ENCODE data around the gene OPCML.

Gene OPCML

DNA sequence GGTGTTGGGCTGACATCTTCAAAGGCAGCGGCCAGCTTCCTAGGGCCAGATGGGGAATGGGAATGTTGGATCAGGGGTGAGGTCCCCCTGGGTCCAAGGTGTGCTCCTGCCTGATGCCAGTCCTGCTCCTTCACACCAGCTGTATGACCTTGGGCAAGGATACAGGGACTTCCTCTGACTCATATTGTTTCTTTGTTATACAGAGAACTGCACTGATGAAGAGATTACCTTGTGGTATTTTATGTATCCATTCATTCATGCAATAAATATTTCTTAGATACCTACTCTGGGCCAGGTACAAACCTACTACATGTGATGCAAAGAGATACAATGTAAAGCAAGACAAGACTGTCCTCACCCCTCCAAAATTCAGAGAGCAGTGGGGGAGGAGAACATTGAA, 3.9 kb upstream of the OPCML start:
- DNase-seq, result no peak

DNA sequence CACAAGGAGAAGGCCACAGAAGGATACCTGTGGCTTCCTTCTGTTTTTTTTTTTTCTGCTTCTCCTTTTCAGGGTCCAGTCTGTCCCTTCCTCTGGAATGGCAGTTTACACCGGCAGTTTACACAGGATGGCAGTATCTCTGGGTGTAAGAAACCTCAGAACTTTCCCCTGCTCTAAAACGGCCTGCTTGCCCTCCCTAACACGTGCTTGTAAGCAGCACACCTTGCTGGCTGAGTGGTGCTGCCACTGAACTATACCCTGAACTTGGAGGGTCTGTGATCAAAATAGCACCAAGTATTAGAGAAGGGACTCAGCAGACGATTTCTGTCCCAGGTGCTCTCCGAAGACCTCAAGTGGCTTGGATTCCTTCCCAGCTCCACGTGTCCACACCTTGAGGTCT, 904 bp upstream of the OPCML start:
- no peak for DNase-seq

DNA sequence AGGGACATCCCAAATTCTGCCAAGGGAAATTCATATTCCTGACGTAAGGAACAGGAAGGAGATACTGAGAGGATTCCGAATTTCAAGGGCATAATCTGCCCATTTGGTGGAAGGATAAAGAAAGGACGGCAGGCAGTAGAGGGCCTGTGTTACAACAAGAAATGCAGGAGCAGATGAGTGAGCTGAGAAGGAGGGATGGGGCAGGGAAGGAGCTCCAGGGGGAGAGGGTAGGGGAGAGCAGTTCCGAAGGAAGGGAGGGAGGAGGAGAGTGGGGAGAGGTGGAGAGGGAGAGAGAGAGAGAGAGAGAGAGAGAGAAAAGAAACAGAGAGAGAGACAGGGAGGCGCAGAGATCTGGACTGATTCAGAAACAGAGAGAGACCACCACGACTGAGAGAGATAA, 843 bp downstream of the OPCML start:
- no peak for DNase-seq

DNA sequence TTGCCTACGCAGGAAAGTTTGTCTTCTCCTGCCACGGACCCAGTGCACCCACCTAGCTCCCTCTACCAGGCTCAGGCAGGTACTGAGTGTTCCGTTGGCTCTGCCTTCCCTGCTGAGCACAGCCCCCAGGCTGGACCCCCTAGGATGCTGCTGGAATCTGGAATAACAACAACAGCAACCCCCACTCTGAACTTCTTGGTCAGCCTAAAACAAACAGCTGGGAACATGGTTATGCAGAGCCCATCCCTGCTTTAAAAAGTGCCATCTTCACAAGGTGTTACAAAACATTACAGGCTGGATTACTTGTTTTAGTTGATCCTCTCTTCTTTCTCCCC, 1.8 kb downstream of the OPCML start:
- DNase-seq, result no peak

DNA sequence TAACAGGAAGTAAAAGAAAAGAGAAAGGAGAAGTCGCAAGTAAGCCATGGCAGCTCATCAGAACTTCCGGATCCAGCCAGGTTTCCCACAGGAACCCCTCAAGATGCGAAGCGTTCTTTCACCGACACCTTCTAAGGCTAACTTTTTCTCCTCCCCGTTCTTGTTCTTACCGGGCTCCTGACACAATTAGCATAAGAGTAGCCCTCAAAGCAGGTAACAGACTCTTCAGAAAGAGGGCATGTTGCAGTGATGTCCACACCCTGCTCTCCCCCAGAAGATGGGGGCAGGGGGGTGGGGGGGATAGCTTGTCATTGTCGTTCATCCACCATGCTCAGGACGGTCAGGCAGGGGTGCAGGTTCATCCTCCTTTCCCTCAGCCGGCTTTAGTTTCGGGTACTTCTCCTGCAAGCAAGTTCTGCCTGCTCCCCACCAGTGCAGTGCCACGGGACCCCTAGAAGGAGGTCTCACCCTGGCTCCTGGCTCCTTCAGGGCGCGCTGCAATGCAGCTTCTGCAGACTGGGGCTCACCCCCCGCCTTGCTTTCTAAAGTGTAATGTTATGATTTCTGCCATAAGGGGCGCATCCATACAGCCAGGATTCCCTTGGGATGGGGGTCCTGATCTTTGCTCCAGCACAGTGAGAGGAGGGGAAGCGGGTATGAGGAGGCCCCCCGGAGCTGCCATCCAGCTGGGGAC, 2.3 kb downstream of the OPCML start:
- no peak for DNase-seq

DNA sequence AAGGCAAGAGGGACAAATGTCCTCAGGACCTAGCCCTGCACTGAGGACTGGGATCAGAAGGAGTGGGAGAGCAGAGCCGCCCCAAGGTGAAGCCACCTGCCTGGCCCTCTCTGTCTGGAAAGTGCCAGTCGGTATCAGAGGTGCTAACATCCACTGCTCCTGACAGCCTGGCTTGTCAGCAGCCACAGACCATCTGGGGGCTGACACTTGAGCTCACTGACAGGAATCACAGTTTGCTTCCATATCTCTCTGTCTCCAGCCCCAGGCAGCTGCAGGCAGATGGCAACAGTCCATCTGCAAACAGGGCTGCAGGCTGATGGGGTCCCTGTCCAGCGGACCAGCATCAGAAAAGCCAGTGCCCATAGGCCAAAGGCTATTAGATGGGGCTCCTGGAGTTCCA, 5.5 kb downstream of the OPCML start:
- no peak for DNase-seq

DNA sequence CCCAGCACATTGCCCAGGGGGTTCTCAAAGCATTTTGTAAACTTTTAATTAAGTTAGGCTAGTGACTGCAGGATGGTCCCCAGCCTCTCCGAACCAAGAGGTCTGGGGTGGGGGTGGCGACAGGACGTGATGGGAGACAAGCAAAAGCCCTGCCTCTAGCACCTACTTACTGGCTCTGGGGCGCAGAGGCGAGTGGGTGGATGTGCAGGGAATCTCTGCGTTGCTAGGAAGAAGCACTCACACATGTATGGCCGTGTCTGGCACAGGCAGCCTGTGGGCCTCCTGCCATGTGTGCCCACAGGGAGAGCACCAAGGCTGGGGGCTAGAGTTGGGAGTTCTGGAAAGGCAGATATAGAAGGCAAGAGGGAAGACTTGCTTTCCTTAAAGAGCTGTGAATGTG, 6.3 kb downstream of the OPCML start:
- no peak for DNase-seq

DNA sequence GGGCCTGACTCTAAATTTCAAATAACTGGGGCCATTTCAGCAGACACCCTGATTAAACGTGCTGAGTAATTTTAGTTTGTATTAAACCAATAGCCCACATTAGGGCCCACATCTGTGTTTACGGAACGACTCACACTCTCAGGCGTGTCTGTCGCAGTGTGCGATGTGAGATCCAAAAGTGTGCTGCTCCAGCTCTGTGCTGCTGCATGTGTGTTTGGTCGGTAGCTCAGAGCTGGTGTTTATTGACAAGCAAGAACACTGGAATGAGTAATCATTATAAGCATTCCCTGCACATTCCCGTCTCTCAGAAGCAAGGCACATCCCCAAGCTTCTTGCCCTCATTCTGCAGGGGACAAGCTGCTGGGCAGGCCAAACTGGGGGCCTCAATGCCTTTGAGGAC, 7.8 kb downstream of the OPCML start:
- DNase-seq, result no peak

DNA sequence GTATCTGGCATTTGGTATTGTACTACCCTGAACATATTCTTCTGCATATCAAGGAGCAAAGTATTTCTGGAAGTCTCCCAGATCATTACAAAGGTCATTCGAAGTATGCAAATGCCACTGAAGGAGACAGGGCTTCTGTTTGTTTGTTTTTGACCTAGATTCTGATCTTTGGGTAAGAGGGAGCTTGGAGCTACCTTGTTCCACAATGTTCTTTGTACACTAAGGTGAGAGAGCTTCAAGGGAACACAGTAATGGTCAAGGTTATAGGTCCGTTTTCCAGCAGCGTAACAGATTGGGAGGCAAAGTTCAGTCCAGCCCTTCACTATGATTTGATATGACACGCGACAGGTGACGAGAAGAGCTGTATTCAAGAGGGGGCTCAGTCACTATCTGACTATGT, 10.0 kb downstream of the OPCML start:
- DNase-seq, result no peak

DNA sequence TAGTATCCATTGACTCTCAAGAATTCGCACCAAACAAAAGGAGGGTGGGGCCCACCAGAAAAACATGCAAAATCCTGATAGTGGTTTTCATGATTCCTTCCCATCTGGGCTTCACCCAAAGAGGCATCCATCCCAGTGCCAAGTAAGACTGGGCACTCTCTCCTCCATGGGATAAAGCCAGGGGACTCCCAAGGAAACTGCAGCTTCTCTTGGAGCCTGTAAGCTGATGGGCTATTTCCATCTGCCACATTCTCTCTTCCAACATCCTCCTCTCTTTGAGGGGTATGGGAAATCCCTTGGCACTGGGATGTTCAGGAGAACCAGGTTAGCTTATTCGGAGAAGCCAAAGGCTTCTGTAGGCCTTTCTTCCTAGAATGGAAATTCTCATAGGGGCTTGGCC, 10.8 kb downstream of the OPCML start:
- DNase-seq, result no peak

DNA sequence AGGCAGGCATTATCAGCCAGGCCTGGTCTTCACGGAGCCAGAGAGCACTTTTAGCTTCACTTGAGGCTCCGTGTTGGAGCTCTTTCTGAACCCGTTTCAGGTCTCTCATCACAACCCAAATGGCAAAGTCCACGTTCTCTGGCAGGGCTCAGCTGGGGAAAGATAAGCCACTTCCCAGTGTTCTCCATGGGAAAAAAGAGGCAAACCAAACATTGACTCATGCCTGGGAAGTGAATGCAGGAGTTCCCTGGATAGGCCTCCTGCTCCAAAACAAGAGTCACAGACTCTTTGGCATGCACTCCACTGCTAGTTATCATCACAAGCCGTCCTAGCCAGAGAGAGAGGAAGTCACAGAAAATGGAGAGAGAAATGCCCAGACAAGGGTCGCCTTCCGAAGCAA, 11.6 kb downstream of the OPCML start:
- no peak for DNase-seq

DNA sequence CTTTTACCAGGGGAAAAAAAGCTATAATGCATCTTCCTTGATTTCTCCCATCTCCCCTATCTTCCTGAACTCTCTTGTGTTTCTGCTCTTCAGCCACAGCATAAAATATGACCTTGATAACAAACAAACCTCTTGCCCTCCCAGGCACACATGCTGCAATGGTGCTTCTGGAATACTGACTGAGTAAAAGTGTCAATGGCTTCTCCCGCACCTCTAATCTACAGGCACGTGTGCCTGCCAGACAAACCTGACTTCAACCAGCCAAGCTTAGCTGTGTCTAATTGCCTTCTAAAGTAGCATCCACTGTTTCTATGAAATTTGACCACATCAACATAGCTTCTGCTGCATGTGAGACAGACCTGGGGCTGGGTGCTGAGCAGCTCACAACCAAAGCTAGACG, 12.7 kb downstream of the OPCML start:
- no peak for DNase-seq

DNA sequence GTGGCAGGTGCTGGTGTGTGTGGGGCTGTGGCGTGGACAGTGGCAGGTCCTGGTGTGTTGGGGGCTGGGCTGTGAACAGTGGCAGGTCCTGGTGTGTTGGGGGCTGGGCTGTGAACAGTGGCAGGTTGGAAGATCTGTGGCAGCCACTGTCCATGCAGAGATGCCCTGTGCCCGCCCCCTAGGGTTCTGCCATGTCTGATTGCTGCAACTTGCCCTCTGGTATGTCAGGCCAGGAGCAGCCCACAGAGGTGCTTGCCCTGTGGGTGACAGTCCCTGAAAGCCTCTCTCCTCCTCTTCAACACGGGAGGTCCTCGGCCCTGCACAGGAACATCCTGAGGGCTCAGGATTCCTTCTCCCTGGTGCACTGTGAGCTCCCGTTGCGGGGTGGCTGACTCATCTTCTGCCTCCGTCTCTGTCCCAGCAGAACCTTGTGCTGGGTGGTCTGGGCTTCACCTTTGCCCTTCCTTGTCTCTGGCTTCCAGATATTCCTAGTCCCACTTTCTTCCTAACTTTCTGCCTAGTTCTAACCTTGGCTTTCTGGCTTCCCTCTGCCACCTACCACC, 13.5 kb downstream of the OPCML start:
- DNase-seq, result no peak

DNA sequence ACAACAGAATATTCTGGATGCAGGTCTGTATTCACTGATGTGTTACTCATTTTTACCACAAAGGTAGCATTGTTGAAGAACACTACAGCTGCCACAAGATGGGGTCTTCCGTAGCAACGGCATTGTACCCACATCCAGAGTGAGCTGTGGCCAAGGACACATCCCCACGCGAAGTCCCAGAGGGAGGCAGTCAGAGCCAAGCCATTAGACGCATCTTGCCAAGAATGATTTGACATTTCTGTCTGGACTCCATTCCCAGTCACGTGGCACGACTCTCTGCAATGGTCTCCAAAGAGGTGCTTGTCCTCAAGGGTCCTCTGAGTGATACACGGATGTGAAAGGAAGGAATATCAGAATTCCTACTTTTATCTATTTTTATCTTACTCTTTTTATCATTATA, 15.5 kb downstream of the OPCML start:
- no peak for DNase-seq

DNA sequence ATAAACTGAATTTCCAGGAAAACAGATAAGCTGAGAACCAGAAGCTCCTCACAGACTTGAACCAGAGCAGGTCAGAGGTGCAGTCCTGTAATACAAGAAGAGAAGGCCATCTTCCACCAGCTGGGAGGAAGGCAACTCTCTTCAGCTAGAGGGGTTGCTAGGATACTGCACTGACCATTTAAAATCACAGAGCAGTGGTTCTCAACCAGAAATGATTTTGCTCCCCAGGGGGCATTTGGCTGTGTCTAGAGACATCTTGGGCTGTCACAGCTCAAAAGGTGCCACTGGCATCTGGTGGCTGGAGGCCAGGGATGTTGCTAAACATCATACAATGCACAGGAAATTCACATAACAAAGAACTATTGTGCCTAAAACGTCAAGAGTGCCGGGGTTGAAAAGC, 17.2 kb downstream of the OPCML start:
- DNase-seq, result no peak

DNA sequence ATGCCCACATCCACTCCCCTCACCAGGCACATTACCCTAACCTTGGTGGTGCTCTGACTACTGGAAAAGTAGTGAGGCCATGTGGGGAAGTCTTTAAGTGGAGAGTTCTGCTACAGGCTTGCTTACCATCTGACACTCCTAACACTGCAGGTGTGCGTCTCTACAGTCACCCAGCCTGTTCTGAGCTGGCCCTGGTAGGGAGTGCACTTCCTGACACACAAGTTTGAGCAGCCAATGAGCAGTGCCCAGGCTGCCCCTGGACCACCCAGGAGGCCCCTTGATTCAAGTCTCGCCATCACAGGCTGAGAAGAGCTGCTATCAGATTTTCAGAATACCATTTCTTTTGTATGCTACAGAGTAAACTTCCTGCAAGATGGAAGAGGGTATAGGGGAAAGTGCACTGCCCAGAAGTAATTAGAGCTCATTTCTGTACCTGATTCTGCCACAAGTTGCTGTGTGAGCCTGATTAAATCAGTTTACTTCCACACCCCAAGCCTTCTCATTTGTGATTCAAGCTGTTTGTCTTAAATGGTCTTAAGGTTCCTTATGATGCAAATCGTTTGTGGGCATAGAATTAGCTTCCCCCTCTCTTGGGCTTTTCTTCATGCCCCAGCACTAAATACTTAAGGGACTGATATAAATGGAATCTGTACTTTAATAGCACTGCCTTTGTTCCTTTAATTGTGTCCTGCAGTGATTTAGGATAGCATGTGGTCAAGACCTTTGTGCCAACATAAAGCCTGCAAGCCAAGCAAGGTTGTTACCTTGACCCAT, 22.2 kb downstream of the OPCML start:
- DNase-seq, result no peak

DNA sequence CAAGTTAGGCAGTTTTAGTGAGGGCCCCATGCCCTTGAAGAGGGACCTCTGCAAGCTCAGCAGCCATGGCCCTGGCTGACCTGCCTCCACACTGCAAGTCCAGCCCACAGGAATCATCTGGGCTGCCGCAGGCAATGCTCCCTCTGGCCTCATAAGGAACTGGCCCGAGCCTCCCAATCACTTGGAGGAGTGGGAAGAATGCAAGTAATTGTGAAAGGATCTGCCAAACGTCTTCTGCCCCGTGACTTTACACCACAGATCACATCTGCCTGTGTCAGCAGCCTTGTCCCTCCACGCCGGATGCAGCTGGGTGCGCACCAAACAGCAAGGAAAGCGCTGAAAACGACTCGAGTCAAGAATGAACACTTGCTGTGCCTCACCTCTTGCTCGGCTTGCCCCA, 23.8 kb downstream of the OPCML start:
- DNase-seq, result no peak

DNA sequence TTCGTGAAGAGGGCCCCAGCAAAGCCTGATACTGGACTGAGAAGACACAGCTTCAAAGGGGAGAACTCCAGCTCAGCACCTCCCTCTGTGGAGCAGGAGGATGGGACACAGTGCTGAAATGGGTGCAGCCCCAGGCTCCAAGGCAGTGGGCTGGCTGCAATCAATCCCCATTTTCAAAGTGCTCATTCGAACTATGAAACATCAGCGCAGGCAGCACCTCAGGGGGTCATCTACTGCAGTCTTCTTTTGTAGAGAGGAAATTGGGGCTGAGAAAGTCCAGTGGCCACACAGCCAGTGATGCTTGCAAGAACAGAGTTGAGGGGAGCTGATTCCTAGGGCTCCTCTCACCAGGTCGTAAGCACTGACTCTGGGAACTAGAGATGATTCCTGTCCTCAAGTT, 25.1 kb downstream of the OPCML start:
- no peak for DNase-seq

DNA sequence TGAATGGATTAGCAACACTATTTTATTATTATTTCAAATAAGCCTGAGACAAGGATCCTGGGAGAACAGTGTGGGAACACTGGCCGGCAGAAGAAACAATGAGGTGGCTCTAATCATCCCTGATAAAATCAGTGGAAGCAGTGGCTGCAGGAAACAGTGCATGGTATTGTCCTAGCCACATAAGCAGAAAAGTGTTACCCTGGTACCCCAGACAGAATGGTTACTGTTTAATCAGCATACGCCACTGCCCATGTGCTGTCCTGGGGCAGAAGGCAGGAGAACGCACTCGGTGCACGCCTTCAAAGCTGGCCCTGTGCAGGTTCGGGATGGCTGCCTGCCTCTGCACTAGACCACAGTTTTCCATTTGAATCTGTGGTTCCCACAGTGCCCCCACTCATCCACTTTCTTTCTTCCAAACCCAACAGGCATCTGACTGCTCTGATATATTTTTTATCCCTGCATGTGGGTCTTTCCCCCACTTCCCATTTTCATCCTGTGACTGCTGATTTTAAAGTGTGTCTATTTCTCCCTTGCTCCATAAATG, 25.7 kb downstream of the OPCML start:
- DNase-seq, result no peak

DNA sequence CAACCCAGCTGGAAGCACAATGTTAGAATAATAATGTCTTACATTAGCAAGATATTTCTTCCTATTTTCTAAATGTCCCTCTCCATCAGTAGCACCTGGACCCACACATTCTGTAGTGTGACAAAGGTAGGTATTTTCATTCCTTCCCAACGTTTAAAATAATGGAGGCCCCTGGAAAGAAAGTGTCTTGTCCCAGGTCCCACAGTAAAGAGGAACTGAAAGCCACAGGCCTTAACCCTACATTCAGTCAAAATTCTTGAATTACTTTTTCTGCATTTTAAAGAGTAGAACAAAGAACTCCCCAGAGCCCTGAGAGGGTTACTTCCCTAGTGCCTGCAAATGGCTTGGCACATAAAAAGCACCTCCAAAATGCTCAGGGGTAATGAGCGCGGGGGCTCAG, 26.3 kb downstream of the OPCML start:
- DNase-seq, result no peak

DNA sequence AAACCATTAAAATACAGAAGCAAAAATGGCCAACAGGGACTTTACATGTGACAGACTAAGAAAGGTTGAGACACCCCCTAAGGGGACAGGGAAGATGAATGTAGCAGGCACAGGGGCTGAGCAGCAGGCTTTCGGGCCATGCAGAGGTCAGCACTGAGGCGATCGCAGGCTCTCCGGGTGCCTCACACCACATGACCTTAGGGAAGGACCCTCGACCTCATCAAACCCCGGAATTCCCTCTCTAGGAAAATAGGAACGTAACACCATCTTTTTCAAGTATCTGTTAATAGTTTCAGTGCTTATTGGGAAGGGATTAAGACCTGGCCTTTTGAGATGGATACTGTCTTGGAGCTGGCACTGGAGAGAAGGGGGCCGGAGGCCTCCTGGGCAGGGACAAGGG, 27.4 kb downstream of the OPCML start:
- DNase-seq, result no peak

DNA sequence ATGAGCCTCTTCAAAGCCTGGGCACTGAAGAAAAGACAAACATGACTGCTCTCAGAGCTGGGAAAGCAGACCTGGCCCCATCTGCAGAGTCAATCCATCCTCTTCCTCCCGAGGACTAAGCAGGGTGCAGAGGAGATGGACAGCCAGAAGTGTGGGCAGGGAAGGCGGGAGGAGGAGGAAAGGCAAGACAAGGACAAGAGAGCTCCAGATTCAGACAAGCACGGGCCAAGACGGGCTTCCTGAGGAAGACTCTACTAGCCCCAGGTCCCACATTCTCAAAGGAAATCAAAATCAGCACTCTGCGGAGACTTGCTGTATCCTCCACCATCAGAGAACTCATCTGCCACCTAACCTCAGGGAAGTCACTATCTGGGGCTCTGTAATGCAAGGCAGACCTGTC, 28.5 kb downstream of the OPCML start:
- DNase-seq, result no peak

DNA sequence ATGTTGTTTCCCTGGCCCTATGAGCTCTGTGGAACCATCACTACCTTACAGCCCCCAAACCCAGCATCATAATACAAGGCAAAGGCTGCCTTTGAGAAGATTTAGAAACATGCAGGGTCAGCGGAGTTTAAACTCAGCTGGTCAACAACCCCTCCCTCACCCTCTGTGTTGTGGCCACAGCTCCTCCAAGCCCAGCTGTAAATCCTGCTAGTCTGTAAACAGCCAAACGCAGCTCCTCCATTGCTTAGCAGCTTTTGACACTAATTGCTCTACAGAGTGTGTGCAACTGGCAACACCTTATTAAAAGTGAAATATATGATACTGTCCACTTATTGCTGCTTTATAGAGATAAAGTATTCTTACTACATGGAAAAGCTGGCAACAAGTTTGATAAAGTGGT, 29.1 kb downstream of the OPCML start:
- DNase-seq, result no peak

Measured in fibroblast of upper back skin (primary cell).